GM21447 (cell line): ENCODE measurements around the gene PRELP.
"Not testable (repeated sequence)": the region's sequence is repeated elsewhere in the genome, so short reads cannot be mapped to it uniquely, and the experiment has no call there.

Experiments
- ATAC-seq: cut with Tn5 transposase; IDR thresholded peaks from one replicate; pipeline ENCODE4 v1.9.1; 2021; ENCODE audit not compliant: unreplicated experiment

Gene PRELP

GRCh38 chr1:203505526-203506204 is 30.1 kb downstream of the PRELP start:
- no peak for ATAC-seq

GRCh38 chr1:203506858-203507626 is 31.4 kb downstream of the PRELP start:
- ATAC-seq: no peak

GRCh38 chr1:203507759-203508158 is 32.2 kb downstream of the PRELP start:
- ATAC-seq: no peak

GRCh38 chr1:203508463-203509073 is 33.0 kb downstream of the PRELP start:
- ATAC-seq: no peak

- no peak for ATAC-seq
Observed at GRCh38 chr1:203509135-203509534, 33.5 kb downstream of the PRELP start.

- ATAC-seq: no peak
Observed at GRCh38 chr1:203511513-203511912, 35.9 kb downstream of the PRELP start.

- ATAC-seq: no peak
Observed at GRCh38 chr1:203511930-203512329, 36.3 kb downstream of the PRELP start.

- no peak for ATAC-seq
Observed at GRCh38 chr1:203512517-203512847, 36.9 kb downstream of the PRELP start.

GRCh38 chr1:203512848-203513584 is 37.4 kb downstream of the PRELP start:
- ATAC-seq: no peak

GRCh38 chr1:203513585-203514031 is 38.0 kb downstream of the PRELP start:
- ATAC-seq: no peak

- ATAC-seq: no peak
Observed at GRCh38 chr1:203516184-203516583, 40.6 kb downstream of the PRELP start.

GRCh38 chr1:203516906-203517305 is 41.3 kb downstream of the PRELP start:
- ATAC-seq: no peak

- ATAC-seq: no peak
Observed at GRCh38 chr1:203517426-203518110, 42.0 kb downstream of the PRELP start.

GRCh38 chr1:203518139-203518538 is 42.5 kb downstream of the PRELP start:
- ATAC-seq: not testable (repeated sequence)

- no peak for ATAC-seq
Observed at GRCh38 chr1:203518541-203518940, 42.9 kb downstream of the PRELP start.

- ATAC-seq: no peak
Observed at GRCh38 chr1:203519053-203519840, 43.6 kb downstream of the PRELP start.

- no peak for ATAC-seq
Observed at GRCh38 chr1:203519896-203520295, 44.3 kb downstream of the PRELP start.

GRCh38 chr1:203520315-203520714 is 44.7 kb downstream of the PRELP start:
- no peak for ATAC-seq

- no peak for ATAC-seq
Observed at GRCh38 chr1:203521074-203521794, 45.6 kb downstream of the PRELP start.
